ENCODE data around the gene CARF.

The CARF gene

DNA sequence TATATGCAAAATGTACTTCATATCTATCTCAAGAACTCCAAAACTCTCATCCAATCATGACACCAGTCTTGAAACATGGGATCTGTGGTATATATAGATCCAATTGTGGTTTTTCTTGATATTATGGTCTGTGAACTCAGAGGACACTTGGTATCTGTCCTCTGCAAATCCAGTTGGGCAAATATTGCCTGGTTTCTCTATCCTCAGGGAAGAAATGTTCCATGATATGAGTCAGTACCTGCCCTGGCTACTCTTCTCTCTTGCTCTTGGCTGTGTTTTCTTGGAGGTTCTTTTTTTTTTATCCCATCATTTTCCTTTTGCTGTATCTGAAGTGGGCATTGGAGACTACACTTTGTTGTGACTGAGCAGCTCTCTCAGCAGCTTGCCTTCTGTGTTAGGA, 113.5 kb downstream of the CARF start:
- DNase-seq = no peak

DNA sequence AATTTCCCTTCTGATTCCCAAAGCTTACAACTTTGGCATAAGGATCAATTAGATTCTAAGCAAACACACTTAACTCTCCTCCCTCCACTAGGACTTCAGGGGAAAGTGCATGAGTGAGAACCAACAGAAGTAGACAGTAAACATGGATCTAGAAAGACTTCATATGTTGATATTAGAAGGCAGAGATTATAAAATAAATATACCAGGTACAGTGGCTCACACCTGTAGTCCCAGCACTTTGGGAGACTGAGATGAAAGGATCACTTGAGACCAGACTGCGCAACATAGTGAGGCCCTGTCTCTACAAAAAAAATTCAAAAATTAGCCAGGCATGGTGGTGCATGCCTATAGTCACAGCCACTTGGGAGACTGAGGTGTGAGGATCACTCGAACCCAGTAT, 118.5 kb downstream of the CARF start:
- no peak for DNase-seq

DNA sequence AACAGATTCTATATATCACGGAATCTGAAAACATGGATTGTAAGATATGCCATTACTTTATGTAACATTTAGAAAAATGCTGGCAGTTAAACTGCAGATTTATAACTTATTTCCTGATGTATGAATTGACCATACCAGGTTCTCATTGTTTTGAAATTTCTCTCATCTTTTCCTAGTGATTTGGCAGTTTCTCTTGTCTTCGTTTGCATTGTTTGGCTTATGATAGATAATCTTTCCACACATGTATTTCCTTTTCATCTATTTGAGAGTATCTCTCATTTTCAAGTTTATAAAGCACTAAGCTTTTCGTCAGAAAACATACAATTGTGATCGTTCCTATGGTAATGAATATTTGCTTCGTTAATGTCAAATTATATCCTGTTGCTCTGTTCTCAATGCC, 118.9 kb downstream of the CARF start:
- DNase-seq = no peak

DNA sequence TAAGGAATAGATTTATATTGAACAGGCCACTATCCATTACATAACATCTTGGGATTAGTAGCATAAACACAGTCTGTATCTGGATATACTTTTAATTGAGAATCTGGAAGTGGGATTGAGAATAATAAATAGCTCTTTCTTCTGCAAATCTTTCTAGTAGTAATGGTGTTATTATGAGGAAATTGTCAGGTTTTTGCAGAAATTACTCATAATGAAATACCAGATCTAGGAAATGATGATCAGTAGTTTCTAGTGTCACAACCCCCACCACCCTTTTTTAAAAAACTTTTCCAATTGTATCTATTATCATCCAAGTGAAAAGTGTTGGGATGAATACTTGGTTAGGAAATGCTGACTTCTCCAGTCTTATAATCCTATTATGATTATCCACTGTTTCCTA, 121.3 kb downstream of the CARF start:
- DNase-seq = no peak

DNA sequence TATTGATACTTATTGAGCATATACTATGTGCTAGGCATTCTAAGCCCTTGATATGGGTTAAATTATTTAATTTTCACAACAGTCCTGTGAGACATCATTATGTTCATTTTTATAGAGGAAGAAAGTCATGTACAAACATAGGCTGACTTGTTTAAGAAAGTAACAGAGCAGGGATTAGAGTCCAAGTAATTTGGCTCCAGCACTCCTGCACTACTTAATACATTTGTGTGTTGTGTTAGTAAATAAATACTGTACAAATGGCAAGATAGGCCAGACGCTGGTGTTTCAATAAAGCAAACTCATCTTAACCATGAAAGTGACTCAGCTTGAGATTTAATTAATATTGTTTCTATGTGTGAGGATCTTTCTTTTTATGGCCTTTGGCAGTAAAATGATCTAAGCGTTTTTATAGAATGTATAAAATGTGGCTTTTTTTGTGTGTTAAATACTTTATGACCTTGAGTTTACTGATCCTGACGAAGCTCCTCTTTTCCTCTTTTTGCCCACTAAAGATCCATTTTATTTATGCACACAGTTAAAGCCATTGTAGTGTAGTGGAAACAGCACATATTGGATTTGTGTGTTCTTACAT, 123.9 kb downstream of the CARF start:
- no peak for DNase-seq

Measured in NCI-H1930 (cell line).